Caki2 (cell line): ENCODE results near the gene RAD51B. TPM values are rescaled to one million over a fixed set of nuclear protein-coding genes. Genes with fewer than 3 reads are reported as not detected.
A peak's percentile ranks its signal among the peaks of the same experiment; 100 is the strongest.

ENCODE experiments used
- DNase-seq: peaks from one replicate; pipeline ENCODE4 v3.0.0-alpha.2; 2015; ENCODE audit warnings: low read depth
- in situ Hi-C: cut with HindIII; loops from 2 replicates; pipeline ENCODE4 v1.10.0; 2016; ENCODE audit warnings: low sequenced_read_pairs, low pct_unique_long_range_greater_than_20kb, mixed read lengths
- total RNA-seq: library from RNA; depleted of rRNA; stranded (reverse); fragments of >200 nt; shearing (Covaris generic); gene quantifications from 2 replicates; pipeline ENCODE4 v1.2.3, GENCODE V29; 2014; ENCODE audit warnings: low replicate concordance

RAD51B gene
- total RNA-seq, 1 experiment from 2014 or later: 20.8 TPM

DNA sequence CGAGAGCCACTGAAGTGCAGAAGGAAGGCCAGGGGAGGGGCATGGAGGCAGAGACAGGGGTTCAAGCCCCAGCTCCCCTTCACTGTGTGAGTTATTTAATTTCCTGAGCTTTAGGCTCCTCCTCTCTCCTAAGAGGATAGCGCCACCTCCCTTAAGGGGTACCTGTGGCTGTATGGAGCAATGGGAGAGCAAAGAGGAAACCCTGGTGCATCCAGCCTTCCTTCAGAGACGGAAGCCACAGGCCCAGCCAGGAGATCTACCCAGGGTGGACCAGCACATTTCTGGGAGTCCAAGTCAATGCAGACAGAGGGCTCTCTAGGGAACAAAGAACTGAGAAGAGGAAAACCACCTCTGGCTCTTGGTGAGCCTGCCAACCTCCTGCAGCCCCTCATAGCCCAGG, 883.0 kb downstream of the RAD51B start:
- in situ Hi-C loops: no loop called here
- DNase-seq: no peak

DNA sequence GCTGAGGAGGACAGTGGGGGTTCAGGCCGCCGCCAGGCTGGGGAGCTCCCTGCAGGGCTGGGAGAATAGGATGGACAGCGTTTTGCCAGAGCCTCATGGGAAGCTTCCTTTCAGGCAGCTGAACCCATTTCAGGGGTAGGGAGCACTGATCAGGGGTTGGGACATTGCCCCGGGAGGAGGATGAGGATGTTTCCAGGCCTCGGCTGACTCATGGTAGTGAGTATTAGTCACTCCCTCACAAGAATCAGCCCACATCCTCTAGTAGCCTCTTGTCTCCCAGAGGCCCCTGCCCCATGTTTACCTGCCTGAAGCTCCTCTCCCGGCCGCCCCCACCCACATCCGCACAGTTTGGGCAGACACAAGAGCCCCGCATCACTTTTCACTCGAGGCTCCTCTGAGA, 883.5 kb downstream of the RAD51B start:
- DNase-seq: no peak
- in situ Hi-C loops: no loop called here

DNA sequence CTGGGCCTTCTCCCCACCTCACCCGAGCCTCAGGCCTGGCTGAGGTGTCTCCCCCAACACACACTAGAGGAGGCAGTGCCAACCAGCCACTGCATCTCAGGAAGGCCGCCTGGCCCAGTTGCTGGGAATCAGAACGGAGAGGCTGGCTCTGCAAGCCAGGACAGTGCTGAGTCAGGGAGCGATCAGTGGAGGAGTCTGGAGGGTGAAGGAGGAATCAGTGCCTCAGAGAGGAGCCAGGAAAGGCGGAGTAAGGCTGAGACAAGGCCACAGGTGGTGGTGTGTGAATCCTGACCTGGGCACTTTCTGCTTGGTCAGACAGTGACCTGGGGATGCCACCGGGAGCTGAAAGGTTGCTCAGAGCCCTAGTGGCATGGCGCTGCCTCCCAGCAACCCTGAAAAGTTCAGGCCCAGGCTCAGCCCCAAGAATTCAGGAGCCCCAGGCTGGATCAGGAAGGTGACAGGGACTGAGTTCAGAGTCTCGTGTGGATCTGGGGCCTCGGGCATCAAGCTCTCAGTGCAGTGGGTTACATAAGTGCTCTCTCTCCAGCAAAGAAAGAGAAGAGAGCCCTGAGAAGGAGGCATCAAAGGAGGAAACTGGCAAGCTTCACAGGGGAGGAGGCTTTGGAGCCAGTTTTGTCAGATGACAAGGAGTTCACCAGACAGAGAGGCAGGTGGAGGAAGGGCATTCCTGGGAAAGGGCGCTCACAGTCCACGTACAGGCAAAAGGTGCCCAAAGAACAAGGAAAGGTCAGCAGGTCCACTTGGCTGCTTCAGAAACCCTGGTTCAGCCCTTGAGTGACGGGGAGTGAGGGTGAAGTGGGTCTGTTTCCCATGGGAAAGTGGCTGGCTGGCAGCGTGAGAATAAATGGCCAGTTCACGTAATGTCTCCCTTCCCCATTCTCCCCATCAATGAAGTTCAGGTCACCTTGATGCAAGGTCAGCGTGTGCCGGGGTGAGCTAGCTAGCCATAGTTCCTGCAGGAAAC, 885.4 kb downstream of the RAD51B start:
- no peak for DNase-seq
- in situ Hi-C loops: no loop called here

DNA sequence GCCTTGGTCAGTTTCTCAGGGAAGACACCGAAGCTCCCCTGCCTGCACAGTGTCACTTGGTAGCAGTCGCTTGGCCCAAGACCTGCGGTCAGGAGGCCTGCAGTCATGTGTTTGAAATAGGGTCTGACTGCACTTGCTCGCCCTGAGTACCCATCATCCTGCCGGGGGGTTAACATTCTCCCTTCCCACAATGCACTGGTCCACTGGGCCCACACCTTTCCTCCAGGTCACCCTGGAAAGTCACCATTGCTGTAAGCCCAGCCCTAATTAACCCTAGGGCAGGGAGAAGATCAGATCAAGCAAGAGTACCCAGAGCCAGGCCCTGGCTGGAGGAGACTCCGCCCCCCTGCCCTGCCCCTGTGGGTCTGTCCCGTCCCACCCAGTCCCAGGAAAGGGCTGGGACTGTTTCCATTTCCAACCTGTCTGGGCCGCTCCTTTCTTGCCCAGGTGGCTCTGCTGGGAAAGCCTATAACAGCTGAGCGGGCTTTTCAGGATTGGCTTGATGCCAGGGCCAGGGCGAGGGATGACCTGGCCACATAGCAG, 886.2 kb downstream of the RAD51B start:
- in situ Hi-C loops: no loop called here
- no peak for DNase-seq

DNA sequence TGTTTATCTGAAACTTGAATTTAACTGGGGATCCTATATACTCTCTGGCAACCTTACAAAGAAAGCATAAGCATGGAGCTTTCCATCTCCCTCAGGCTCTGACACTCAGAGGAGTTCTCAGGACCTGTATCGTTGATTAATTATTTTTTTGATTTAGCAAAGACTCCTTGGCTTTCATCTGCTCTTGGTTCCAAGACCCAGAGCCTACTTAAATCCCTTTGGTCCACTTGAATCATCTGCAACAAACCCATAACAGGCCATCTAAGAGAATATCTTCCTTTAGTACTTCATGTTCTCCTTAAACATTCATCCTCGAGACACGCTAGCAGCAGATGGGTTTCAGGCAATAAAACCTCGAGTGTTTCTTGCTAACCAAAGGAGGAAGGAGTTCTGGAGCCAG, 887.9 kb downstream of the RAD51B start:
- in situ Hi-C loops: no loop called here

DNA sequence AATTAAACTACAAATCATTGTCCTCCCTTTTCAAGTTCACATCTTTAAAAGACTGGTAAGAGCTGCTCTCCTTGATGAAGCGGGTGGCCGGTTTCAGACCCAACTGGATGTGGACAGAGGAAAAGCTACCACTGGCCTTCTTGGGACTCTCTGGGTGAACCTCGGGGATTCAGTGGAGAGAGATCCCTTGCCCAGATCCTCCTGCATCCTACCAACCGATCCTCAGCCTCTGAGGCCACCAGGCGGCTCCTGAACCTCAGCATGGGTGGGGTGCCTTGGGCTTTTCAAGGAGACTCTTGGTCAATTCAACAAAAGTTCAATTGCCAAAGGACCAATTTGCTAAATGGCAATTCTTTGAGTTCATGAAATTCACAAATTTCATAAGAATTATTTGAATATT, 888.8 kb downstream of the RAD51B start:
- no peak for DNase-seq
- in situ Hi-C loops: no loop called here

More for the DNA sequence above, 887.9 kb downstream of the RAD51B start:
- no peak for DNase-seq

DNA sequence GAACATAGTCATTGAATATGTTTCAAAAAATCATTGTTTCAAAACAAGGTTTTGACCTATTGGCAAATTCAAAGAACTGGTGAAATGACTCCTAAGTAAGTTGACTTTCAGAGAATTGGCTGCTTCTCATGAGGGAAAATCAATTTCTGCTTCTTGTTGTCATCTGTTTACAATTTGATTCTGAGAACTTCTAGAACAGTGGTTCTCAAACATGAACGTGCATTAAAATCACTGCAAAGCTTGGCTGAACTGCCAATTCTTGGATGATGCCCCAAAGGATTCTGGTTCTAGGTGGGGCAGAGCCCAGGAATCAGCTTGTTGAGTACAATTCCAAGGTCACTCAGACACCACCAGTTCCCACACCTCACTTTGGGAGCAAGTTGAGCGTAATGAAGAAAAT, 889.4 kb downstream of the RAD51B start:
- in situ Hi-C loops: no loop called here
- no peak for DNase-seq

DNA sequence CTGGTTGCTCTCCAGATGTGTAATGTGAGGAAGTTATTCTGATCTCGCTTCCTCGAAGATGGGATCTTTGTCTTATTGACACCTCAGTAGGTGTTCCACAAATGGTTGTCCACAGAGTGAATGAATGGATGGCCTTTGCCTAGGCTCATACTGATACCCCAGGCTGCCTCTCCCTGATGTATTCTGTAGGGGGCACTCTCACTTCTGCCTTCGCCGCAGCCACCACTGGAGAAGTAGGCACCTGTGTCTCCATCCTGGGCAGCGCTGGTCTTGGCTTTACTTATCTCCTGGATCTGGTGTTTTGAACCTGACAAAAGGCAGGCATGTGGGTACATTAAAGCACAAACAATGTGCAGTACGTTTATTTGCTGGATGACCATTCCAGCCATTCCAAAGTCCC, 891.2 kb downstream of the RAD51B start:
- DNase-seq: no peak
- in situ Hi-C loops: no loop called here

DNA sequence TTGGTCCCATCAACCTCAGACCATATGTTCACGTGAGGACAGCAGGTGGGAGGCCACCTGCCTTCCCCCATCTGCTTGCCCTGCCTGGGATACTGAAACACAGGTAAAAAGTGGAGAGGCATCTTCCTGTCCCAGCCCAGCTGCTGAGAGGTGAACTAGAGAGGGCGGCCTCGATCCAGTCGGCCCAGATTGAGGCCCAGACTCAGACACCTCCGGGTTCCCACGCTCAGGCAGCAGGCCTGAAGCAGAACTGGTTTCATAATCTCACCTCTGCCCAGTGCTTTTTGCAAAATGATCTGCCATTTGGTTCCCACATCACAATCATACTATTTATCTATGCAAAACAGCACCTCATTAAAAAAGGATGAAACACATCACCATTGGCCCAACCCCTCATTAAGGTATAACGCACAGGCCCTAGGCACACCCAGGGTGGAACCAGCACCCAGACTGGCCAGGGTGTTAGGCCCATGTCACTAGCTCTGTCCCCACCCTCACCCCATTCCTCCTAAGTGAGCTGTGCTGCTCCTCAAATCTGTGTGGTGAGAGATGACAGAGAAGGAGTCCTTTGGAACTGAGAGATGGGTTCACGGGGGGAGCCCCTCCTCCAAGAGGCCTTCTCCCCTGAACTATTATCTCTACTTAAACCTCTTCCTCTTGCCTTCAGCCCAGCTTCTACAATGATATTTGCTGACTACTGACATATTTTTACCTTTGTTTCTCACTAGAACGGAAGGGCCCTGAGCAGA, 892.2 kb downstream of the RAD51B start:
- in situ Hi-C loops: no loop called here
- DNase-seq: no peak

DNA sequence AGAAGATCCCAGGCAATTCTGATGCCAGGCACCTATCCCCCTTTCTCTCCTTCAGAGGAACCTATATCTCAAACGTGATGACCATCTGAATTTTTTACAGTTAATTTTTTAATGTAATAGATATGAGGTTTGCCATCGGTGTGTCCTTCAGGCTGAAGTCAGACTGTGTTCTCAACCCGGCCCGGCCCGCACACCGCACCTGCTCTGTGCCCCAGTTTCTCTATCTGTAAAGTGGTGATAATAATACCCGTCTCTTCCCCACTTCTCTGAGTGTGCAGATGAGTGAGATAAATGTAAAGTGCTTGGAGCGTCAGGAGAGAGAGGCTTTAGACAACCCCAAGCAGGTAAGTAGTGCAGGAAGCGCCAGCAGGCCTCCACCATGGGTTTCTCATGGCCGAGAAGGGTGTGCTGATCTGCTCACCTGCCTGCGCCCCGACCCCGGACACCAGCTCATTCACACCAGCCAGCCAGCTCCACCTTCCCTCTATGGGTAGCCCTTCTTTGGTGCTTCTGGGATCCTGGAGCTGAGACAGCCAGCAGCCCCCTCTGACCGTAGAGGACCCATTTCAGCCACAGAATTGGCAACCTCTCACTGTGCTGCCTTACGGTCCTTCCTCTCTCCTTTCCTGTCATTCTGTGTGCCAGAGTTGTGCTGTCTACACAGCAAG, 893.3 kb downstream of the RAD51B start:
- in situ Hi-C loops: no loop called here
- no peak for DNase-seq

DNA sequence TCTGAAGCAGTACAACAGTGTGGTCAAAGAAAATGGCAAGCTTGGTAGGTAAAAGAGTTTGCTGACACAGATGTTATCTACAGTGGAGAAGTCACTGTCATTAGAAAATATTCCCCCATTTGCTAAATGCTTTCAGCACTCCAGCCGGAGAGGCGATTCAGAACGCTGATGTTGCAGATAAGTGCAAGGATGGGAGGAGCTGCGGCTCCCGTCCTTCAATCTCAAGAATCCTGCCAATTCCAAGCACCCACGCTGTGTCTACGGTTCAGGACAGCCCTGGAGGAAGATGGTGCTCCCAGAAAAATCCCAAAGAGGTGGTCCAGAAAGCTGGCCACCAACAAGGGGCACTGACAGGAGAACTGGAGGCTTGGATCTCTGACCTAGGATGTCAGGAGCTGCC, 894.2 kb downstream of the RAD51B start:
- in situ Hi-C loops: no loop called here

DNA sequence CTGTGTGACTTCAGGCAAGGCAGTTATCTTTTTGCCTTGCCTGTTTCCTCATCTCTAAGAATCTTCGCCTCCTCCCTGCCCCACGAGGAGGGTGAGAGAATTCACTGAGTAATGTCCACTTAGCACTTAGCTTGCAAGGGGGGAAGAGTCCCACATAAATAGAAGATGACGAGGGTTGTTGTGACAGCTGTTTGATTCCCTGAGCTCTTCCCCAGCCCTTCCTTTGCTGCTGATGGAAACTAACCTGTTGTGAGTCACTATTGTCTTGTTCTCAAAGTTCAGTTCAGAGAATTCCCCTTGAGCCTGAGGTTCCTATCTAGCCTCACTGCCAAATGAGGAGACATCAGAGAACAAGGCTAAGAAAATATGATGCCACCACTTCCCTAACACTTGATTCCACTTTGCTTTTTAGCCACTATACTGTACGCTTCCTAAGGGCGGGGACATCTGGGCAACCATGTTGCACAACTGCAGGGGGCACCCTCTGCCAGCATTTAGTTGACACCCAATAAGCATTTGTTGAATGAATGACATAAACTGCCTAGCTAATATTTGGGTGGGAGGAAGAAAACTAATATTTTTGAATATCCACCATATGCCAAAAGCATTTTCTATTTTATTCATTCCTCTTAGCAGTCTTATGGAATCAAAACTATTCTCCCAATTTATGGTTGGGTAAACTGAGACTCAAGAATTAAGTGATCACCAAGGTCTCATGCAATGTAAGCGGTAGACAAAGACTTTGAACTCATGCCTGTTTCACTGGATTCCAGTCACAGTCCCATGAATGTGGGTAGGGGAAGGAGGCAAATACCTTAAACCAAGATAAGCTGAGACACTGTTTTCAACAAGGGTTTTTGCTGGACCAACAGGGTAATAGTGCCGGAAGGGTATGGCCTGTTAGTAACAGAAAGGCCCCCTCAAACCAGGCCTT, 895.7 kb downstream of the RAD51B start:
- DNase-seq: peak; percentile 44
- in situ Hi-C loops: no loop called here

More for the DNA sequence above, 894.2 kb downstream of the RAD51B start:
- DNase-seq: no peak

DNA sequence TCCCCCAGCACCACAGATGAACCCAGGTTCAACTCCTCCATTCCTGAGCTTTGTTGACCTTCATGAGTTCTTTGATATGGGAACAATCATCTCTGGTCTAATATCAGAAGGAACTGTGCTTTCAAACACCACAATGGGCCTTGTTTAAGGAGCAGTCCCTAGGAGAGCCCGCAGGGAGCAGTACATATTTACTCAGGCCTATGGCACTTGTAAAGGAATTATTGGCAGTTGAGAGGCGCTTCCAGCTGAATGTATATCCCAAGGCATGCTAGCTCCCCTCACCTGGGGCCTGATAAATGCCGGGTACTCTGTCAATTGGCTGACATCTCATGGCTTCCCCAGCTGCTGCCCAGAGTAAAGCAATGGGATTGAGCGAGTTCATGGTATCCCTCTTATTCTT, 897.1 kb downstream of the RAD51B start:
- in situ Hi-C loops: no loop called here
- no peak for DNase-seq

DNA sequence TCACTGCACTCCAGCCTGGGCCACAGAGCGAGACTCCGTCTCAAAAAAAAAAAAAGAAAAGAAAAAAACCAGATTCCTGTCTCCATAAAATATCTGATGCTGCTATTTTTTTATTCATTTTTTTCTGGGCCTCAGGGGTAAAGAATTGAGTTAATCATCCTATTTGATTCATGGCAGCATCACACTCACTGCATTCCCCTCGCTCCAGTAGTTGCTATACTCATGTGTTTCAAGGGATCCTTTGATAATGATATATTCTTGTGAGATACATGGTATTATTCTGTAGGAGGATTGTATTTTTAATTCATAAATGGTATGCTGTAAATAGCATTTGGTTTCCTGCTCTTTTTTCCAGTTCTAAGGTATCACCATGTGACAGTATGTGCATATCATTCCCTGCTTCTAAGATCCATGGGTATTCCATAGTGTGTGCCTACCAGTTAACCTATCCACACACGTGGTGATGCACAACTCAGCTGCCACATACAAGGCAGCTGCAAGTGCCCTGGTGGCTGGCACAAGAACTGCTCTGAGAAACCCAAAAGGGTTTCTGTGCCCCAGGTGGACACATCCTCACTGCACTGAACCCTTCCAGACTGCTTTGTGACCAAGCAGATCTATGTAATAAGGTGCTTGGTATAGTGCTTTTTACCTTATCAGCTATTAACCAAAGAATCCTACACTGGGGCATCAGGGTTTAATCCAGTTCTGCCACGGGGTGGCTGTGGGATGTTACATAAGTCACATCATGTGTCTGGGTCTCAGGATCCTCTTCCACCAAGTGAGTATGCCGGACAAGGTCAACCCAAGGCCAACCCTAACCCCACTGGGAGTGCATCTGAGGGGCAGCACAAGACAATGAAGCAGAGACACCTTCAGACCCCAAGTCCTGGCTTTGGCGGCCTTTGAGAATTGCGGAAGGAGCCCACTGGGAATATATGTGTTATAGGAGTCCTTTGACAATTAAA, 898.7 kb downstream of the RAD51B start:
- no peak for DNase-seq
- in situ Hi-C loops: no loop called here

DNA sequence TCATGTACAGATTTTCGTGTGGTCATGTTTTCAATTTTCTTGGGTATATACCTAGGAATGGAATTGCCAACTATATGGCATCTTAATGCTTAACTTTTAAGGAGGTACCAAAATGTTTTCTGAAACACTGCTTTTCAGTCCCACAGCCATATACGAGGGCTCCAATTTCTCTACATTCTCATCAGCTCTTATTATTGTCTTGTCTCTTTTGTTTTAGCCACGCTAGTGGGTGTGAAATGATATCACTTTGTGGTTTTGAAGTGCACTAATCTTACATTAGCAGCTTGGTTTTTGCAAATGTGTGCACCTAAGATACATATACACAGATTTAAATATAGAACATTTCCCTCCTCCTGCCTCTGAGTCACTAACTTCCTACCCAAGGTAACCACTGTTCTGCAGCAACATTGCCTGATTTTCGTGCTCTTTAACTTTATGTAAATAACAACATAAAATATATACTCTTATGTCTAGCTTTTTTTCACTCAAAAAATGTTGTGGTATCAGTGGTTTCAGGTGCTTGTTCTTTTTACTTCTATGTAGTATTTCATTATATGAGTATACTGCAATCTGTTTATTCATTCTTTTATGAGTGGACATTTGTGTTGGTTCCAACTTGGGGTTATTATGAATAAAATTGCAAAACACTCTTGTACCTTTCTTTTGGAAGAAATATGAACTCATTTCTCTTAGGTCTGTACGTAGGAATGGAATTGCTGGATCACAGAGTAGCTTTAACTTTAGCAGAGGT, 900.2 kb downstream of the RAD51B start:
- in situ Hi-C loops: no loop called here
- no peak for DNase-seq

DNA sequence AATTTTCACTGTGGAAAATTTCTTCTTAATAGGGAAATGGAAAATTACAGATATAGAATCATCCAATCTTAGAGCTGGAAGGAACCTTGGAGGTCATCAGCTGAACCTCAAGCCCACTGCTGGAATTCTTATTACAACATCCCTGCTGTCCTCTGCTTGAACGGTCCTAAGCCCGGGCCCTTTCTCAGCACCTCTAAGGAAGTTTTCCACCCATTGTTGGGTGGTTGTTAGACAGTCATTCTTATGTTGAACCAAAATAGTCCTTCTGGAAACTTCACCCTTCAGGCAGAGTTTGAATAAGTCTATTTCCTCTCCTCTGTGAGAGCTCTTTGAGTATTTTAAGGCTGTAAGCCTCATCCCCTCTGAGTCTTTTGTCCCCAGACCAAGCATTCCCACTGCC, 902.6 kb downstream of the RAD51B start:
- DNase-seq: no peak
- in situ Hi-C loops: no loop called here
